ENCODE results near the gene SLC15A5.

Gene SLC15A5

DNA sequence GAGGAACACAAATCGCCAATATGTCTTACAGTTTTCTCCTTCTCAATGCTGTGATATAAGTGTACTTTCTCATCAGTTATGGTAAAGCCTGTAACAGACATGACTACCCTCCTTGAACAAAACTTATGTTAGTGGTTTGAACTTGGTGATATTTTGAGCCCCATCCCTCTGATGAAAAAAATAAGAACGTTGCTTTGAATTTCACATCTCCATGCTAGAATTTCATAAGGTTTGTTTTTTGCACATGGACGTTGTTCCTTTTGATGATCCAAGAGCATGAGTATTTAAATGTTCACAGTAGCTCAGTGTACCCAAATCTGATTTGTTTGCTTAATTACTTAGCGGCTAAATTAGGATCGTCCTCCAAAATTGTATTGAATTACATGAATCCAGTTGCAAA is at the start of gene SLC15A5:
Gene SLC15A5, minus strand, starts transcription at position 101 of the 400 bp plus-strand sequence. Its CDS starts 0 bp downstream, at position 101.
- DNase-seq (ENCODE audit: low read depth in 2 of 2): no peak

GRCh38 chr12:16325426-16325825 is 47.9 kb upstream of the SLC15A5 start:
- no peak for DNase-seq (ENCODE audit: low read depth in 2 of 2)

- no peak for DNase-seq (ENCODE audit: low read depth in 2 of 2)
Measured at GRCh38 chr12:16324772-16325171, 47.3 kb upstream of the SLC15A5 start.

DNA sequence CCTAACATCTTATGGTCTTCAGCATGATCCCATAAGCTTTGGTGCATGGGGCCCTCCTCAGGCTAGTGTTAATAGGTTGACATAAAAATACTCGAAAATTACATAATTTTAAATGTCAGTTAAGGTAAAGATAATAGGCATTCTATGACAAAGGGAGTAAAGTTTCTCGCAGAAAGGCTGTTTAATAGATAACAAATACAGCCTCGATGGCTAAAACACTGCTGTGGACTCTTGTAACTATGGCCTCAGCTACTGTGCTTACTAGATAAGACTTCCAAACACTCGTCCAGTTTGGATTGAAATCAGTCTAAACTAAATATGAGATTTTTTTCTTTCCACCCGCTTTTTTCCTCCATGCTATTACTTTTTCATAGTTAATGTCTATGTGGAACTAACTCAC is 46.8 kb upstream of the SLC15A5 start:
- DNase-seq (ENCODE audit: low read depth in 2 of 2): no peak

GRCh38 chr12:16323638-16324037 is 46.2 kb upstream of the SLC15A5 start:
- DNase-seq (ENCODE audit: low read depth in 2 of 2): no peak

DNA sequence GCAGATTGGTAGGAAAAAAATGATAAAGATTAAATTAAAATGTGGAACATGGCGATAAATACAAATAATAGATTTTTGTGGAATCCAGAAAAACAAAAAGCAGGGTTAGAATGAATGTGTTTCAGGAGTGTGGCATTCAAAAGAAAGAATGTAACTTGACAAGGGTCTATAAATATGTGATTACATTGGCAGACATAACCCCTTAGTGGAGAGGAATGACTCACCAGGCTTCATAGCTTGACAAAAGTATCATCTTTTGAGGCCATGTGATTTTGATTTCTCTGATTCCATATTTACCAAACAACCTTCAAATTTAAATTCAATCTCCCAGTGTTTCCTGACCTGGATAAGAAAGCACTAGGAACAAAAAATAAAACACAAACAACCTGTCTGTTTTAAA is 45.5 kb upstream of the SLC15A5 start:
- DNase-seq (ENCODE audit: low read depth in 2 of 2): no peak

GRCh38 chr12:16310934-16311333 is 33.4 kb upstream of the SLC15A5 start:
- DNase-seq (ENCODE audit: low read depth in 2 of 2): no peak

- no peak for DNase-seq (ENCODE audit: low read depth in 2 of 2)
Measured at GRCh38 chr12:16307856-16308475, 30.5 kb upstream of the SLC15A5 start.

GRCh38 chr12:16303939-16304338 is 26.5 kb upstream of the SLC15A5 start:
- DNase-seq (ENCODE audit: low read depth in 2 of 2): no peak

DNA sequence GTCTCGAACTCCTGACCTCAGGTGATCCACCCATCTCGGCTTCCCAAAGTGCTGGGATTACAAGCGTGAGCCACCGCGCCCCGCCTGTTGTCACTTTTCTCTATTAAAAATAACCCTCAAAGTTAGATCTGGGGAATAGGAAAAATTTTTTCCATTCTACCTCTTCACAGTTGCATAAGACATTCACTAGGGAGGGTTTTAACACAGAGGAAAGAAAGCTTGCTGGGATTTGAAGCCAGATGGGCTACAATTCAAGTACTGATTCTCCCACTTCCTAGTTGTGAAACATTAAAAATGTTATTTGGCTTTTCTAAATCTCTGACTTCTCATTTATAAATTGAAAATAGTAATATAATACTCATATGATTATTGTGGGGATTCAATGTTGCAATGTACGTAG is 23.3 kb upstream of the SLC15A5 start:
- no peak for DNase-seq (ENCODE audit: low read depth in 2 of 2)

DNA sequence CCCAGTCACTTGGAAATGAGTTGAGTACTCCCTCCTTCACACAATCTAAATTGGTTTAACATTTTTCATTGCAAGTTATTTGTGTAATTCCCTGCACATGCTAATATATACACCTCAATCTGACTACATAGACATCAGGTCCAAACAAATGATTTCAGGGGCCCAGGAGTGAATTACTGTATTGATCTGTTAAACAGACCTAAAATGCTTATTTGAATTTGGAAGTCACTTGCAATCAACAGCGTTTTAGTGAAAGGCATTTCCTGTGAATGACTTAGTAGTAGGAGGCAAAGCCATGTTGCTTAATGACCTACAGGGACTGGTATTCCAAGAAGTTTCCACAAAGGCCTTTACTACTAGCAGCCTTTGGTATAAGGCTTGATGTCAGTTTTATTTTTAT is 22.6 kb upstream of the SLC15A5 start:
- no peak for DNase-seq (ENCODE audit: low read depth in 2 of 2)

DNA sequence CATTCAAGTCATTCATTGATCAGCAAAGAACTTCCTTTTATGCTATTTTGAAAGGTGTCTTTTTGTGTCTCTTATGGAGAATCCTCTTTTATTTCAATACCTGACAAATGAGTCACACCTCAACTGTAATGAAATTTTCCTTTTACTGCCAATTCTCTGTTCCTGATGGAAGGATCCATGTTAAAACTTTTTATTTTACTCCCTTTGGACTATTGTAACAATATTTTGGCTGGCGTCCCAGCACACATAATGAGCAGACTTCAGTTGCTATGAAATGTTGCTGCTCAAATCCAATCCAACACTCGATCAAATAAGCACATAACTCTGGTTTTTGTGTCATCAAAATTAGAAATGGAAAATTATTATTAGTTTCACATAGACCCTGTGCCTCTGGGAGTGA is 21.9 kb upstream of the SLC15A5 start:
- no peak for DNase-seq (ENCODE audit: low read depth in 2 of 2)

GRCh38 chr12:16297521-16297920 is 20.0 kb upstream of the SLC15A5 start:
- no peak for DNase-seq (ENCODE audit: low read depth in 2 of 2)

DNA sequence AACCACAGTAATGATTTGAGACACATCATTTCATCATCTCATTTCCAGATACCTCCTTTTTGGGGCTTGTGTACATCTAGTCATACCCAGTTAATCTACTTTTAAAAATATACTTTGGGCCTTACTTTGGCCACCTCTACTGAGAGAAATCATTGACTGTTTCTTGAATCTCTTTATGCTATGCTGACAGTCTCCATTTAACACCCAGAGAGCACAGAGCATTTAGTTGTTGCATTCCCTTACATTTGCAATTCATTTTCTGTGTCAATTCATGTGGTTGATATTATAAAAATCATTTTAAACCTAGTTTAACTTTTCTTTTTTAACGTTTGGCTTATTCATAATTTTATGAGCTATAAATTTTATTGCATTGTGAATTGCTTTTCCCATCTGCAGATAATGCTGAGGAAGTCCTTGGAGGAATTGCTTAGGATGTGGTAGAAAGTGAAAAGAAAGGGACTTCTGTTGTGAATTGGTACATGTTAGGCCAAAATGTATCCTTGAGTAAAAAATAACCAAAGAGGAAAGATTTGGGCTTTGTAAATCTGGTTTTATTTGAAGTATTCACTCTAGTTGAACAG is 17.0 kb upstream of the SLC15A5 start:
- no peak for DNase-seq (ENCODE audit: low read depth in 2 of 2)

- no peak for DNase-seq (ENCODE audit: low read depth in 2 of 2)
Measured at GRCh38 chr12:16291032-16291431, 13.5 kb upstream of the SLC15A5 start.

DNA sequence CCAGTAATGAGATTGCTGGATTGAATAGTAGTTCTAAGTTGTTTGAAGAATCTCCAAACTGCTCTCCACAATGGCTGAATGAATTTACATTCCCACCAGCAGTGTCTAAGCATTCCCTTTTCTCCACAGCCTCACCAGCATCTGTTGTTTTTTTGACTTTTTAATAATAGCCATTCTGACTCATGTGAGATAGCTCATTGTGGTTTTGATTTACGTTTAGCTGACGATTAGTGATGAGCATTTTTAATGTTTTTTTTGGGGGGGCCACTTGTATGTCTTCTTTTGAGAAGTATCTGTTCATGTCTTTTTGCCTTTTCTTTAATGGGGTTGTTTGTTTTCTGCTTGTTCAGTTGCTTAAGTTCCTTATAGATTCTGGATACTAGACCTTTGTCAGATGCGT is 8.1 kb upstream of the SLC15A5 start:
- no peak for DNase-seq (ENCODE audit: low read depth in 2 of 2)

- no peak for DNase-seq (ENCODE audit: low read depth in 2 of 2)
Measured at GRCh38 chr12:16282978-16283377, 5.5 kb upstream of the SLC15A5 start.

GRCh38 chr12:16282081-16282480 is 4.6 kb upstream of the SLC15A5 start:
- DNase-seq (ENCODE audit: low read depth in 2 of 2): no peak

GRCh38 chr12:16281157-16281556 is 3.7 kb upstream of the SLC15A5 start:
- DNase-seq (ENCODE audit: low read depth in 2 of 2): no peak

GRCh38 chr12:16272222-16272621 is 5.3 kb downstream of the SLC15A5 start:
- DNase-seq (ENCODE audit: low read depth in 2 of 2): no peak

DNA sequence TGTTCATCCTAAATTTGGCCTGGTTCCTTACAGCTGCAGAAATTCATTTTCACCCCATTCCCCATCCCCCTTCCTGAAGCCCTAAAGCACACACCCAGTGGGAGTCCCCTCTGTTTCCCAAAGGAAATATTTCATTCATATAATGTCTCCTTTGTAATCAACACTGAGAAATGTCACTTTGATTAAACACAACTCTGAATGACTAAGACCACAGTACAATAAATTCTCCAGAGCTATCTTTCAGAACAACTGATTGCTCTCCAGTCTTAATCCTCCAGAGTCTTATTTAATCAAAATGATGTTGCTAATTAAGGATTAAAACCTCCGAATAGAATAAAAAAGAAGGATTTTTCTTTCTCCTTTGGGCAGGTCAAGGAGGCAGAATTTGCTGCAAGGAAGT is 6.4 kb downstream of the SLC15A5 start:
- no peak for DNase-seq (ENCODE audit: low read depth in 2 of 2)

GRCh38 chr12:16269946-16270345 is 7.5 kb downstream of the SLC15A5 start:
- no peak for DNase-seq (ENCODE audit: low read depth in 2 of 2)

- DNase-seq (ENCODE audit: low read depth in 2 of 2): no peak
Measured at GRCh38 chr12:16266085-16266484, 11.4 kb downstream of the SLC15A5 start.

DNA sequence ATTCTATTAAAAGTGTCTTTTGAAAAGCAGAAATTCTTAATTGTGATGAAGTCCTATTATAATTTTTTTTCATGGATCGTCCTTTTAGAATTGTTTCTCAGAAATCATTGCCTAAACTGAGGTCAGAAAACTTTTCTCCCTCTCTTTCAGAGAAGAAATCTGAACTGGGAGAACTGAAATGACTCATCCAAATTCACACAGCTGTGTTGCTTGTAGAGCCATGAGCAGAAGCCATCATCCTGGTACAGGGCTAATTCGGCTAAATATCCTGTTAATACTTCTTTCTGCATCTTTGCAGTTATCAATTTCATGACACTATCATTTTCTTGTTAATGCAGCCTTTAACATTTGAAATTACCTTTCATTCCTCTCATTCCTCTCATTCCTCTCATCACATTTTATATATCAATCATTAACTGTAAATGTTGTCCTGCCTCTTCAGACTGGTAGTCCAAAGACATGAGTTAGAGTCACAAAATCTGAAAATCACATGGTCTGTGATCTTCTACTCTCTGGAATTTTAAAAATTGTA is 15.5 kb downstream of the SLC15A5 start:
- DNase-seq (ENCODE audit: low read depth in 2 of 2): no peak
